Epidermal melanocyte (primary cell): ENCODE data around the gene SCYL2.

Experiments used
- DNase-seq: peaks from one replicate; pipeline ENCODE4 v3.0.0; 2011; ENCODE audit warnings: low spot score; ENCODE audit not compliant: insufficient read length

Gene SCYL2

DNA sequence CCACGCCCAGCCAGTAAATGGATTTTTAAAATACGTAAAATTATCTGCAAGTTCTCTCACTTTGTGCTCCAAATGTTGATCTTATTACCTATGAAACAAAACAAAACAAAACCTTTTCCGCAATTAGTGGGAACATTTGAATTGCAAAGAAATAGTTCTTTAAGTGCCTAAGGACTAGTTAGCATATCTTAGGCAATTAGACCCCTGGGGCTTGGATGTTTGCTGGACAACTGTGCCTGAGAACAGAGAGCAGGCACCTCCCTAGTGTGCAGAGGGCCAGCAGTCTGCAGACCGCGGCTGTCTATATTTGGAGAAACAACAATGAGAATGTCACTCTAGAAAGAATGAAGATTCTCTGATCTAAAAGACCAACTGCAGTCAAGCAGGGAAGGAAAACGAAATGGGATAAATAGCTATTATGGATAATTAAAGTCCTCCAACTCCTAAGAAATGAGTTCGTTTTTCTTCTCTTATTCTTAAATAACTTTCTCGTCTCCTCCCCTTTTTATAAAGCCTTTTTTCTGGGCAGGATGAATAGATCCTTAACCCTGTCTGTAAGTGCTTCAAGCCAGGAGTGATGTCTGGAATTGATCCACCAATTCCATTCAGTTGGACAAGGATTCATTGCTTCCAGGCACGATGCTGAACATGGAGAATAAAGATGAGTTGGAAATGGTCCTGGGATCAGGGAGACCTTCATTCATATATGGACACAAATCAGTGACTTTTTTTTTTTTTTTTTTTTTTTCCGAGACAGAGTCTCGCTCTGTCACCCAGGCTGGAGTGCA is 106.1 kb downstream of the SCYL2 start:
- DNase-seq: no peak

DNA sequence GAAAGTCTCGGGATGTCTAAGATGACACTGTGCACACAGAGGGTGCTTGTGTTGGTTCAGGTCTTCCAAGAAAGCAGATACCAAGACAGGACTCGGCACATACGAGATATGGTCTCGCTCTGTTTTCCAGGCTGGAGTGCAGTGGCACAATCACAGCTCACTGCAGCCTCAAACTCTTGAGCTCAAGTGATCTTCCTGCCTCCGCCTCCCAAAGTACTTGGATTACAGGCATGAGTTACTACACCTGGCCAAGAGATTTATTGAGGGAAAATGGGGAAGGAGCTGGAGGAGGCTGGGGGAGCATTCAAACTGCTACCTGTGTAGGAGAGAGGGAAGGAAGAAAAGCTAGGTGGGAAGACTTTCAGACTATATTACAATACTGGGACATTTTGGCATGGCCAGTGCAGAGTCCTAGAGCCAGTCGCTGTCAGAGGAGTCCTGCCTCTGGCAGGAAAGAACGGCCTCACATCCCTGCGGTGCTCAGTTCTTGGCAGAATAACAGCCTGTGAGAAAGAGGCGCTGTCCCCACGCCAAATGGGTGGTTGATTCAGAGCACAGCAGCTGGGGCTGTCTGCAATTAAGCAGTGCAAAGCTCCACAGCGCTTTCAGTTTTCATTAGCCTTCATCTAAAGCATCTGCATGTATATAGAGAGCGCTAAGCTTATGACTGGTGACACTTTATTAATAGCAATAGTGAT is 108.2 kb downstream of the SCYL2 start:
- DNase-seq: no peak

DNA sequence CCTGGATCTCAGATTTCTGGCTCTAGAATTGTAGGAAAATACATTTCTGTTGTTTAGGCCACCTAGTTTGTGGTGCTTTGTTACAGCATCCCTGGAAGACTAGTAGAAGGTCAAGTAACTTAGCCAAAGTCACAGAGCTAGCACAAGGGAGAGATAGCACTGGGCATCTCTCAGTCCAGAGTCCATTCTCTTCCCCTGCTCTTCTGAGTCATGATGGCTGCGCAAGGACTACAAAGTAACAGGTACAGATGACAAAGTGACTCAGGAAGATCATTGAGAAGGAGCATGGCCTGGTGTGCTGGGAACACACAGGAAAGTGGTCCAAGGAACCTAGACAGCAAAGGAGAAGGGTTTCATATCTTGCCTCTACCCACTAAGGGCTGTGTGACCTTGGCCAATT is 109.2 kb downstream of the SCYL2 start:
- no peak for DNase-seq

DNA sequence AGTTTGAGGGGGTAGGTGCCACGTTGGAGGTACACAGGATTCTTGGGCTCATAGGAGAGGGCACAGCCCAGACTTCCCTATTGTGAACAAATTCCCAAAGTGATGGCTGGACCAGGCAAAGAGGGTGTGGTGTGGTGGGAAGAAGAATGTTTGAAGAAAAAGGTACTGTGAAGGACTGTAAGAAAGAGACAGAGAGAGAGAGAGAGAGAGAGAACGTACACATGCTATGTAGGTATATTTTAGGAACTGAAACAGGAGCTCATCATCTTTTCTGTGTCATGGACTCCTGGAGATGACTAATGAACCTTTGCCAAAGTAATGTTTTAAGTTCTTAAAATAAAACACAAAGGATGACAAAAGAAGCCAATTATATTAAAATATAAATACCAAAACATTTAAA is 114.4 kb downstream of the SCYL2 start:
- no peak for DNase-seq

DNA sequence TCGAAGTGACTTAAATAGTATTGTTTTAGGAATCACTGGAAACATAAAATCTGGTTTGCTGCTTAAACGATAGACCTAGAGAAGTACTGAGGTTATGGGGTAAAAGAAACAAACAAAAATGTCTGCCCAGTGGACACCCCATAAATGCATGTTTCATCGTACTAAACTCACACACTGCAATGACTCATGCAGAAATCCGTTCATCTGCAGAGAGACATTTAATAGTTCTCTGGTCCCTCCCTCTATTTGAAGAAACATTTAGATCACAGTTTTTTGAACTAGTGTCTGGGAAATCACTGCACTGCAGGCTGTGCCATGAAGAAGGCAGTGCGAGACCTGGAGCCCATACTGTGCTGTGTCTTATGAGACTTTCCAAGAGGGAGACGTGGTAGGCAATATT is 115.4 kb downstream of the SCYL2 start:
- DNase-seq: no peak

DNA sequence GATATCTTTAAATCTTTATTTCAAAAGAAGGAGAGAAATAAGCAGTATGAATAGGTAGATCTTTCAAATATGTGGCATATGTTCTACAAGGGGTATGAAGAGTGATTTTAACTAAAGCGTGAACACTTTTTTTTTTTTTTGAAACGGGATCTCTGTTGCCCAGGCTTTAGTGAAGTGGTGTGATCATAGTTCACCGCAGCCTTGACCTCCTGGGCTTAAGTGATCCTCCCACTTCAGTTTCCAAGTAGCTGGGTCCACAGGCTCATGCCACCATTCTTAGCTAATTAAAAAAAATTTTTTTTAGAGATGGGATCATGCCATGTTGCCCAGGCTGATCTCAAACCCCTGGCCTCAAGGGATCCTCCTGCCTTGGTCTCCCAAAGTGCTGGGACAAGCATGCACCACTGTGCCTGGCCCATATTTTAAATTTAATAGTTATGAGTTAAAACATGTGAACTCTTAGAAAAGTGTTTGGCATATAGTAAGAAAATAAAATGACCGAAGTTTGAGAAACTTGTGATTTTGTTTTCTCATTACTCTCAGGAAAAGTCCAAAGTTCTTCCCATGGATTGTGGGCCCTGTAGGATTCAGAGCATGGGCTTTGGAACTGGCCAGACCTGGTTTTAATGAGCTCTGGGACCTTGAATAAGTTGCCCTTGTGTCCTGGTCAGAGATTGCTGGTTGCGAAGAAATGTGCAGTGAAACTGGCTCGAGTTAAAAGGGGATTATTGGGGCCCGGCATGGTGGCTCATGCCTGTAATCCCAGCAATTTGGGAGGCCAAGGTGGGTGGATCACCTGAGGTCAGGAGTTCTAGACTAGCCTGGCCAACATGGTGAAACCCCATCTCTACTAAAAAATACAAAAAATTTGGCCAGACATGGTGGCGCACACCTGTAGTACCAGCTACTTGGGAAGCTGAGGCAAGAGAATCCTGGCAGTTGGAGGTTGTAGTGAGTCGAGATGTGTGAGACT is 116.9 kb downstream of the SCYL2 start:
- no peak for DNase-seq

DNA sequence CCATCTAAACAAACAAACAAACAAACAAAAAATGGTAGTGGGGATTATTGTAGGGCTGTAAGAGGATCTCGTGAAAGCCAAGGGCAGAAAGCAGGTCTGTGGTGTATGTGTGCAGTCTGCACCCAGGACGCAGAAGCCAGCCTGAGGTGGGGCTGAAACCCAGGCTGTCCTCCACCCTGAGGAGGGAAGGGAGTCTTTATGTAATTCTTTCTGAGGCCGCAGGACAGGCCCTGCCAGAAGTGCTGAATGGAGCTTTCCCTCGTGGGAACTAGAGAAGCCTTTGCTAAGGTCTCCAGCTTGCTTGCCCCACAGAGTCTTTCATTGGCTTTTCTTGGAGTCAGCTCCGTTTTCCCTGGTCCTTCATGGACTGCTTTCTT is 117.6 kb downstream of the SCYL2 start:
- DNase-seq: no peak

DNA sequence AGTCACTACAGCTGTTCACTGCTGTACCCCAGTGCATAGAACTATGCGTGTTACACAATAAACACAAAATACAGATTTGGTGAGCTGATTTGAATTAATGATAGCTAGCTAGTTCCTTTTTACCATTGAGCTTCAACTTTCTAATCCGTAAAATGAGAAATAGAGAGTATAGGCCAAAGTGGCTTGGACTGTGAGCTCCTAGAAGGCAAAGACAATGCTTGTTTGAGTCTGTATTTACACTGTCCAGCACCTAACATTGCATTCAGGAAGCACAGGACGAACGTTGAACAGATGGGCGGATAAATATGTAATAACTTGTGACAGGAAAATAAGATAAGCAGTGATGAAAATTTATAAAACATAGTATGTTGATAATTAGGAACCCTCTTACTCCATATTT is 121.4 kb downstream of the SCYL2 start:
- no peak for DNase-seq
